ENCODE data around the gene DLGAP1.

The DLGAP1 gene

GRCh38 chr18:3692113-3692621, 762.9 kb downstream of the DLGAP1 start:
- Mint-ChIP-seq H3K27me3 (no peaks in the 10 kb centered on the region), H3K4me1 (no peaks in the 10 kb centered on the region), H3K9me3 (no peaks in the 10 kb centered on the region), H3K4me3 (no peak overlapping the region), H3K27ac (no peak overlapping the region), H3K36me3 (no peaks in the 10 kb centered on the region)

- no peaks in the 10 kb centered on the region for H3K4me1 Mint-ChIP-seq
- H3K9me3 Mint-ChIP-seq = no peaks in the 10 kb centered on the region
- H3K27me3 Mint-ChIP-seq = no peaks in the 10 kb centered on the region
- H3K27ac Mint-ChIP-seq = no peak overlapping the region
- no peaks in the 10 kb centered on the region for H3K36me3 Mint-ChIP-seq
- no peak overlapping the region for H3K4me3 Mint-ChIP-seq
Observed at GRCh38 chr18:3691705-3692104, 763.4 kb downstream of the DLGAP1 start.

- no peaks in the 10 kb centered on the region for H3K36me3 Mint-ChIP-seq
- no peaks in the 10 kb centered on the region for H3K9me3 Mint-ChIP-seq
- no peaks in the 10 kb centered on the region for H3K4me1 Mint-ChIP-seq
- H3K4me3 Mint-ChIP-seq = no peak overlapping the region
- no peak overlapping the region for H3K27ac Mint-ChIP-seq
- H3K27me3 Mint-ChIP-seq = no peaks in the 10 kb centered on the region
Observed at GRCh38 chr18:3690764-3691066, 764.4 kb downstream of the DLGAP1 start.

GRCh38 chr18:3689986-3690763, 764.9 kb downstream of the DLGAP1 start:
- Mint-ChIP-seq H3K4me1 (no peaks in the 10 kb centered on the region), H3K9me3 (no peaks in the 10 kb centered on the region), H3K27me3 (no peaks in the 10 kb centered on the region), H3K27ac (no peak overlapping the region), H3K4me3 (no peak overlapping the region), H3K36me3 (no peaks in the 10 kb centered on the region)

GRCh38 chr18:3689091-3689490, 766.0 kb downstream of the DLGAP1 start:
- Mint-ChIP-seq H3K27ac (no peak overlapping the region), H3K36me3 (no peaks in the 10 kb centered on the region), H3K27me3 (no peaks in the 10 kb centered on the region), H3K4me1 (no peaks in the 10 kb centered on the region), H3K9me3 (no peaks in the 10 kb centered on the region), H3K4me3 (no peak overlapping the region)

GRCh38 chr18:3688690-3689089, 766.4 kb downstream of the DLGAP1 start:
- Mint-ChIP-seq H3K27me3 (no peaks in the 10 kb centered on the region), H3K36me3 (no peaks in the 10 kb centered on the region), H3K27ac (no peak overlapping the region), H3K4me1 (no peaks in the 10 kb centered on the region), H3K4me3 (no peak overlapping the region), H3K9me3 (no peaks in the 10 kb centered on the region)

- no peaks in the 10 kb centered on the region for H3K4me1 Mint-ChIP-seq
- peaks cover 2% of the 10 kb centered on the region for H3K36me3 Mint-ChIP-seq
- H3K27ac Mint-ChIP-seq = no peak overlapping the region
- no peaks in the 10 kb centered on the region for H3K27me3 Mint-ChIP-seq
- peaks cover 10% of the 10 kb centered on the region for H3K9me3 Mint-ChIP-seq
- no peak overlapping the region for H3K4me3 Mint-ChIP-seq
Observed at GRCh38 chr18:3683483-3683882, 771.6 kb downstream of the DLGAP1 start.

GRCh38 chr18:3682061-3682460, 773.0 kb downstream of the DLGAP1 start:
- Mint-ChIP-seq H3K4me3 (no peak overlapping the region), H3K27ac (no peak overlapping the region), H3K36me3 (peaks cover 2% of the 10 kb centered on the region), H3K9me3 (peaks cover 10% of the 10 kb centered on the region), H3K27me3 (peaks cover 5% of the 10 kb centered on the region), H3K4me1 (no peaks in the 10 kb centered on the region)

GRCh38 chr18:3679241-3679640, 775.9 kb downstream of the DLGAP1 start:
- H3K4me3 Mint-ChIP-seq = no peak overlapping the region
- H3K27ac Mint-ChIP-seq = no peak overlapping the region
- no peaks in the 10 kb centered on the region for H3K4me1 Mint-ChIP-seq
- peaks cover 2% of the 10 kb centered on the region for H3K36me3 Mint-ChIP-seq
- peaks cover 10% of the 10 kb centered on the region for H3K9me3 Mint-ChIP-seq
- H3K27me3 Mint-ChIP-seq = peaks cover 8% of the 10 kb centered on the region

- H3K4me1 Mint-ChIP-seq = no peaks in the 10 kb centered on the region
- H3K27ac Mint-ChIP-seq = no peak overlapping the region
- H3K4me3 Mint-ChIP-seq = no peak overlapping the region
- H3K27me3 Mint-ChIP-seq = peaks cover 8% of the 10 kb centered on the region
- no peaks in the 10 kb centered on the region for H3K36me3 Mint-ChIP-seq
- H3K9me3 Mint-ChIP-seq = no peaks in the 10 kb centered on the region
Observed at GRCh38 chr18:3675994-3676393, 779.1 kb downstream of the DLGAP1 start.

- H3K27ac Mint-ChIP-seq = no peak overlapping the region
- H3K4me3 Mint-ChIP-seq = no peak overlapping the region
- H3K27me3 Mint-ChIP-seq = peaks cover 8% of the 10 kb centered on the region
- no peaks in the 10 kb centered on the region for H3K9me3 Mint-ChIP-seq
- no peaks in the 10 kb centered on the region for H3K36me3 Mint-ChIP-seq
- H3K4me1 Mint-ChIP-seq = no peaks in the 10 kb centered on the region
Observed at GRCh38 chr18:3675446-3675845, 779.7 kb downstream of the DLGAP1 start.

GRCh38 chr18:3671176-3671575, 783.9 kb downstream of the DLGAP1 start:
- Mint-ChIP-seq H3K27me3 (no peaks in the 10 kb centered on the region), H3K27ac (peak overlapping the region; percentile 82), H3K4me1 (peaks cover 1% of the 10 kb centered on the region)

GRCh38 chr18:3669376-3669775, 785.7 kb downstream of the DLGAP1 start:
- Mint-ChIP-seq H3K9me3 (no peaks in the 10 kb centered on the region), H3K4me3 (no peak overlapping the region), H3K4me1 (peaks cover 19% of the 10 kb centered on the region), H3K36me3 (no peaks in the 10 kb centered on the region), H3K27ac (no peak overlapping the region), H3K27me3 (no peaks in the 10 kb centered on the region)

More at GRCh38 chr18:3671176-3671575, 783.9 kb downstream of the DLGAP1 start:
- Mint-ChIP-seq H3K9me3 (no peaks in the 10 kb centered on the region), H3K4me3 (no peak overlapping the region), H3K36me3 (no peaks in the 10 kb centered on the region)

GRCh38 chr18:3667255-3668137, 787.6 kb downstream of the DLGAP1 start:
- no peak overlapping the region for H3K27ac Mint-ChIP-seq
- no peaks in the 10 kb centered on the region for H3K36me3 Mint-ChIP-seq
- H3K27me3 Mint-ChIP-seq = no peaks in the 10 kb centered on the region
- no peaks in the 10 kb centered on the region for H3K9me3 Mint-ChIP-seq
- no peak overlapping the region for H3K4me3 Mint-ChIP-seq
- H3K4me1 Mint-ChIP-seq = peaks cover 20% of the 10 kb centered on the region

- no peaks in the 10 kb centered on the region for H3K27me3 Mint-ChIP-seq
- no peaks in the 10 kb centered on the region for H3K9me3 Mint-ChIP-seq
- H3K27ac Mint-ChIP-seq = no peak overlapping the region
- peaks cover 20% of the 10 kb centered on the region for H3K4me1 Mint-ChIP-seq
- H3K36me3 Mint-ChIP-seq = no peaks in the 10 kb centered on the region
- H3K4me3 Mint-ChIP-seq = no peak overlapping the region
Observed at GRCh38 chr18:3666526-3667254, 788.4 kb downstream of the DLGAP1 start.

Measured in activated naive CD4-positive, alpha-beta T cell treated with anti-CD3 and anti-CD28 coated beads, Interleukin-2, amount 50 U/mL, for 24 hours (primary cell).